ENCODE data around the gene CAPN13.

The CAPN13 gene

GRCh38 chr2:30786923-30787685, 20.1 kb downstream of the CAPN13 start:
- DNase-seq (ENCODE audit: low spot score), result no peak

GRCh38 chr2:30784682-30785081, 22.6 kb downstream of the CAPN13 start:
- DNase-seq (ENCODE audit: low spot score), result no peak

- DNase-seq (ENCODE audit: low spot score), result no peak
Observed at GRCh38 chr2:30781961-30782533, 25.2 kb downstream of the CAPN13 start.

GRCh38 chr2:30781451-30781850, 25.8 kb downstream of the CAPN13 start:
- DNase-seq (ENCODE audit: low spot score), result no peak

- no peak for DNase-seq (ENCODE audit: low spot score)
Observed at GRCh38 chr2:30780776-30781330, 26.4 kb downstream of the CAPN13 start.

GRCh38 chr2:30778611-30779010, 28.6 kb downstream of the CAPN13 start:
- no peak for DNase-seq (ENCODE audit: low spot score)

- no peak for DNase-seq (ENCODE audit: low spot score)
Observed at GRCh38 chr2:30777661-30778505, 29.4 kb downstream of the CAPN13 start.

GRCh38 chr2:30776831-30777635, 30.2 kb downstream of the CAPN13 start:
- no peak for DNase-seq (ENCODE audit: low spot score)

GRCh38 chr2:30775833-30776232, 31.4 kb downstream of the CAPN13 start:
- no peak for DNase-seq (ENCODE audit: low spot score)

GRCh38 chr2:30772021-30772705, 35.1 kb downstream of the CAPN13 start:
- DNase-seq (ENCODE audit: low spot score), result no peak

- no peak for DNase-seq (ENCODE audit: low spot score)
Observed at GRCh38 chr2:30770816-30771576, 36.2 kb downstream of the CAPN13 start.

GRCh38 chr2:30769891-30770462, 37.3 kb downstream of the CAPN13 start:
- no peak for DNase-seq (ENCODE audit: low spot score)

GRCh38 chr2:30769481-30769780, 37.8 kb downstream of the CAPN13 start:
- DNase-seq (ENCODE audit: low spot score), result no peak

- DNase-seq (ENCODE audit: low spot score), result no peak
Observed at GRCh38 chr2:30768708-30769480, 38.4 kb downstream of the CAPN13 start.

GRCh38 chr2:30768036-30768686, 39.1 kb downstream of the CAPN13 start:
- DNase-seq (ENCODE audit: low spot score), result no peak

GRCh38 chr2:30766666-30767065, 40.6 kb downstream of the CAPN13 start:
- no peak for DNase-seq (ENCODE audit: low spot score)

- DNase-seq (ENCODE audit: low spot score), result no peak
Observed at GRCh38 chr2:30765876-30766470, 41.3 kb downstream of the CAPN13 start.

GRCh38 chr2:30765191-30765590, 42.1 kb downstream of the CAPN13 start:
- DNase-seq (ENCODE audit: low spot score), result no peak

Measured in AG20443 (cell line).